H4 (cell line): ENCODE measurements around the gene ELP4. TPM values are rescaled to one million over a fixed set of nuclear protein-coding genes. Genes with fewer than 3 reads are reported as not detected.
"Not testable (repeated sequence)": the region's sequence is repeated elsewhere in the genome, so short reads cannot be mapped to it uniquely, and the experiment has no call there.

ENCODE experiments used
- DNase-seq: peaks from one replicate; pipeline ENCODE4 v3.0.0-alpha.2; 2015; ENCODE audit warnings: low spot score
- total RNA-seq: library from RNA; depleted of rRNA; stranded (reverse); fragments of >200 nt; shearing (Covaris generic); gene quantifications from 2 replicates; pipeline ENCODE4 v1.2.3, GENCODE V29; 2014

ELP4 gene
- total RNA-seq, 1 experiment from 2014 or later = 52.8 TPM

GRCh38 chr11:31702966-31703365 lies 193.4 kb downstream of the ELP4 start:
- DNase-seq = peak; percentile 25

DNA sequence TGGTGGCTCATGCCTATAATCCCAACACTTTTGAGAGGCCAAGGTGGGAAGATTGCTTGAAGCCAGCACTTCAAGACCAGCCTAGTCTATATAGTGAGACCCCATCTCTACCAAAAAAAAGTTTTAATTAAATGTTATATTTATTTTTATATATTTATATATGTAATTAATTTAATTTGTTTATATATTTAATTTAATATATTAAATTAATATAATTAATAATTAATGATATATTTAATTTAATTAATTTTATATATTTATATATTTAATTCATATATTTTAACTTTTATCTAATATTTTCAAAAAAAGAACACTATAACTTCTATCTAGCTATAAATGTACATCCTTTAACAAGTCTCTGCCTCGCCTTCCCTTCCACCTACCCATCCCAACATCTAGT lies 196.8 kb downstream of the ELP4 start:
- DNase-seq = no peak

GRCh38 chr11:31711137-31711536 lies 201.6 kb downstream of the ELP4 start:
- no peak for DNase-seq

DNA sequence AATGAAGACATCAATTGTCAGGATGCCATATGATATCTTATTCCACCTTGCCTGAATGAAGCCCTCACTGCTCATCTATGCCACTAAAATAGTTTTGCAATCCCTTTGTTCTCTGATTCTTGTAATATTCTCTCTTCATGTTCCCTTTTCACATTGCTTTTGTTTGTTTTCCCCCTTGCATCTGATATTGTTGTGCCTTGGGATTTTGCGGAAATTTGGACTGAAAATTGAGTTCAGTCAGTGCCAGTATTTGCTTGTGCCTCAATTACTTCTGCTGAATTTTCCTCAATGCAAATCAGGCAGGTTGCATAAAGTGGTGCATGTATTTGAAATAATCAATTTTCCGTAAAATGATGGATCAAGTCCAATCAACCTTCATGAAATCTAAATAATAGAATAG lies 203.3 kb downstream of the ELP4 start:
- no peak for DNase-seq

DNA sequence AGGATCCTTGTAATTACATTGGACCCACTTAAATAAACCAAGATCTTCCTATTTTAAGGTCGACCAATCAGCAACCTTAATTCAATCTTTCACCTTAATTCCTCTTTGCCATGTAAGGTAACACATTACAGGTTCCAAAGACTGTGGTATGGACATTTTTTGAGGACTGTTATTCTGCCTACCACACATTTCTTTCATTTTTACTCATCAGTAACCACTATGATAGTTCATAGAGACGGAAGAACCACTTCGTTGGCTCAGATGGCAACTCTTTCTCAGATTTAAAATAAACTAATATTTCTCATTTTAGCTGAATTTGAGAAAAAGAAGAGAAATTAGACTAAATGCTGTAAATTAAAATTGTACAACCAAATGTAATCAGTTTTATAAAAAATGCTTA lies 205.3 kb downstream of the ELP4 start:
- no peak for DNase-seq

GRCh38 chr11:31720225-31720624 lies 210.7 kb downstream of the ELP4 start:
- DNase-seq = no peak

- no peak for DNase-seq
Observed at GRCh38 chr11:31720671-31721365, 211.3 kb downstream of the ELP4 start.

GRCh38 chr11:31722754-31723153 lies 213.2 kb downstream of the ELP4 start:
- no peak for DNase-seq

- no peak for DNase-seq
Observed at GRCh38 chr11:31725176-31725575, 215.6 kb downstream of the ELP4 start.

GRCh38 chr11:31728432-31728831 lies 218.9 kb downstream of the ELP4 start:
- no peak for DNase-seq

DNA sequence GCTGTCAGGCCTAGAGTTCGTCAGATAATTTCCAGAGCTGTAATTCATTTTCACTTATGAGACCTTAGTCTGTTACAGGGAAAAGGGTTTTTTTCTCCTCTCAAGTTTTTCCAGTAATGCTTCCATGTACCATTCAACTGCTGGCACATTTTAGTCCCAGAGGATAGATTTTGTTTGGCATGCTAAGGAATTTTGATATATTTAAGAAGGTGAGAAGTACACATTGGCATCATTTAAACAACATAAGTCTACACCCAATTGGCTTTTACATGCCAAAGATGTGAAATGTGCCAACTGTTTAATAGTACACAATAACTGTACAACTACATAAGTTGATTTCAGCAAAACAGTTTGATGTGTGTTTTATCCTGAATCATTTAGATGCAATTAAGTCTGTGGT lies 230.6 kb downstream of the ELP4 start:
- no peak for DNase-seq

- not testable (repeated sequence) for DNase-seq
Observed at GRCh38 chr11:31740731-31741368, 231.3 kb downstream of the ELP4 start.

GRCh38 chr11:31747581-31747980 lies 238.0 kb downstream of the ELP4 start:
- DNase-seq = no peak

GRCh38 chr11:31757260-31757835 lies 247.8 kb downstream of the ELP4 start:
- DNase-seq = no peak

DNA sequence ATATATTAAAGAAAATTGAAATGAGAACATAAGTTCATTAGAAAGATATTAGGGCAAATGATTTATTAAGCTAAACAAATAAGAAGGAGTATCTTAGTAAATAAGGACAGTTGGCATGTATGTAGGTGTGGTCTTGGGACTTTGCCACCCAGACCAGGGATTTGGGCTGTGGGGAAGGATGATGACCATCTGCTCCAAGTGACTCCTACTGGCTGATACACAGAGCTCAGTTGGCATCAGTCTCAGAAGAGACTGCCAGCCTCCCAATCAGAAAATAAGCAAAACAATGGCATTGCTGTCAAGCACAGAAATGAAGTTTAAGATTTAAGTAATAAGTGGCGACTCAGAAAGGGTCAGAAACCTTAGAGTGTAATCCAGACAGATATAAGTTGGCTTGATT lies 252.1 kb downstream of the ELP4 start:
- DNase-seq = no peak

DNA sequence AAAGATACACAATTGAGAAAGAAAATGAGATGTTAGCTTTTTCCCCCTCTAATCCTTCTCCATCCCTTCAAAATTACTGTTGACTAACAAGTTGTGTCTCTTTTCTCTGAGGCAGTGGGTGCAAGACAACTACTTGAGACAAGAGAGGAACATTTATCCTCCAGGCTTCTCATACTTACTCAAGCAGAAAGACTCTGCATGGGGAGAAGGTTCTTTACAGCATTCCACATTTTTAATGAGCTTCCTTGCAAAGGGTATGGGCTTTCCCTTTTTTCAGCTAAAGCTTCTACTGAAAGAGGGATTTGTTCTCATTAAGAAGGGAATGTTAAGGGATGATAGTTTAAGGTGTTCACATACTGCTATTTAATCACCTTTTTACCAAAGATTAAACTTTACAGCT lies 253.7 kb downstream of the ELP4 start:
- DNase-seq = no peak

GRCh38 chr11:31764261-31764660 lies 254.7 kb downstream of the ELP4 start:
- DNase-seq = no peak

DNA sequence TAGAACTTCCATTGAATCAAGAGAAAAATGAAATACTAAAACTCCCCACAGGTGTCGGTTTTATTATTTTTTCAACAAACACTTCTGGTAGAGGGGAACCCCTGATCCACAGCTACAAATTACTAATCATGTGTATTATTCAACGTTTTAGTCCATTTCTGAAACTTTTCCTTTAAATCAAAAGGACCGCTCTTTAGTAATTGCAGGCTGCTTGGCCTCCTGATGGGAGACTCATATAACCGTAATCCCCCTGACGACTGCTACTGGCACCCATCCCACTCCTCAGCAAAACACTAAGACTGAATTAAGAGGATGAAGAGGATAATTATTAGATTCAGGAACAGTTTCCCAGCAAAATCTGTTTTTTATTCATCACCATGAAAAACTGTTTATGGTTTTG lies 255.2 kb downstream of the ELP4 start:
- DNase-seq = no peak

- no peak for DNase-seq
Observed at GRCh38 chr11:31767066-31767465, 257.5 kb downstream of the ELP4 start.

GRCh38 chr11:31767685-31768084 lies 258.1 kb downstream of the ELP4 start:
- no peak for DNase-seq

DNA sequence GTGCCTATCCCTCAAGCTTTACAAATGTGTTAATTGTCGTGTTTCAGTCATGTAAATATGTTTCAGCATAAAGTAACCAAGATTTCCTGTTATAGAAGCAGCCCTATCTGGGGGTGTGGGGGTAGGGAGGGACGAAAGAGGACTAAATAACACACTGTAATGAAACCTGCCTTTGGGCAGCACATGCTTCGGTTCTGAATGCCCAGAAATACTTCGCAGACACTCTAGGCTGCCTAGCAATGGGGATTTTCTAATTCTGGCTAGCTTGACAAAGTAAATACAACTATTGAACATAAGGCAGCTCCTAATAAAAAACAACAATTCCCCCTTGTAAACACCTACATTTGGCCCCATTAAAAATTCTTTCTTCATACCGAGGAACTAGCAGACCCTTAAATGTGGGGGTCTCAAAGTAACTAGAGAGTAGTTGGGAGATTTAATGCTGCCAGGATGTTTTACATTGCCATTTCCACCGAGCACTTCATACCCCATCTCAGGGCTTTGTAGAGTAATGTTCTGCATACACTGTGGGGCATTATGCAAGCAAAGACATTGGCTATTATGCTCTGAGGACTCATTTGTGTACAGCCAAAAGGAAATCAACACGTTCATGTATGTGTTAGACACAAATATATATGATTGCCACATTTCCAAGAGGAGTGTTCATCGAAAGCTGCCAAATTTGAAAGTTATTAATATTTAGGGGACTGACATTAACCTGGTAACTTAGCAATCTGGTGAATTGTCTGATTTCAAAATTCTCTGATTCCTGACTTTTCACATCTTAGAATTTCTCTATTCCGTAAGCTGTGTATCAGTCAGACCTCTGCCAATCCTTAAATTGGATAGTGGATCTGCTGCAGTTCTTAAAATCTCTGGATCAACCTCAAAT lies 259.4 kb downstream of the ELP4 start:
- DNase-seq = no peak

DNA sequence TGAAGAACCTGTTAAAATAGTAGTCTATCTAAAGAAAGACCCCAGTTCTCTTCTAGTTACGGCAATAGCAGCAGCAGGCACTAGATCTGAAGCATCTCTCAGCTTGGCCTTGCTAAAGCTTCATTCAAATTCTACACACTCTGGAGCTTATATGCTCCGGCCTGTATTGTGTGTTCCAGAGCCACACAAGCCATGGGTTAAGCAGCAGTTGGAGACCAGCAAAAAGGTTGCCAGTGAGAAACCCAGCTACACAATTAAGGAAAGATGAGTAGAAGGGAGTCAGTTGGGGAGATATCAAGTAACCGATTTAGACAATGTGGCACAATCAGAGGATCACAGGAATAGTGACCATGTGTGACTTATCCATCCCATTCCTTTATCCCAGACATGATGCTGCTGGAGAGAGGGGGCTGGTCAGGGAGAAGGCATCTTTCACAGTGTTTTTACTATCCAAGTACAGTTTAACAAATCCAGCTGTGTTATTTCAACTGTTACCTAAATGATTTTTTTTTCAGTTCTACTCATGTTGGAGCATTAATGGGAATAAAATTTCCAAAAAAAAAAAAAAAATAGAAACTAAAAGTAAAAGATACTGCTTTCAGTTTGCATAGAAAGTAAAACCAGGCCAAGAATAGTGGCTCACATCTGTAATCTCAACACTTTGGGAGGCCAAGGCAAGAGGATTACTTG lies 260.6 kb downstream of the ELP4 start:
- DNase-seq = no peak
